Activated CD4-positive, alpha-beta T cell treated with anti-CD3 and anti-CD28 coated beads, Interleukin-2, amount 50 U/mL, for 48 hours (primary cell): ENCODE data around the gene TFDP1.

Experiments
- DNase-seq, 2 experiments: peaks; one replicate each; pipeline ENCODE4 v3.0.0-alpha.2; 2020

The TFDP1 gene

DNA sequence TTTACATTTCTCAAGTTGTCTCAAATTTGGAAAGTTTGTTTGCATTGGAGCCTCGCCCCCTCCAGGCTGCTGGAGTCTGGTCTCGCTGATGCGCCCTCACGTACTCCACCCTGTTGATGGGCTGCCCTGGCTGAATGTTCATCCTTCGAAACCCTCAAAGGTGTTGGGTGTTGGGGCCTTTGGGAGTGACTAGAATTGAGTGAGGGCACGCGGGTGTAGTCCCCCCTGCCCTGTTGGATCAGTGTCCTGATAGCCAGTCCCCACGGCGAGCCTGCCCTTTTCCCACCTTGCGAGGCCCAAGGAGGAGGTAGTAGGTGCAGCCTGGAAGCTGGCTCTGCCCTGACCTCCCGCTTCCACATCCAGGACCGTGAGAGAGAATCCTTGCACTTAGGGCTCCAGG, 14.8 kb downstream of the TFDP1 start:
- no peak for DNase-seq

DNA sequence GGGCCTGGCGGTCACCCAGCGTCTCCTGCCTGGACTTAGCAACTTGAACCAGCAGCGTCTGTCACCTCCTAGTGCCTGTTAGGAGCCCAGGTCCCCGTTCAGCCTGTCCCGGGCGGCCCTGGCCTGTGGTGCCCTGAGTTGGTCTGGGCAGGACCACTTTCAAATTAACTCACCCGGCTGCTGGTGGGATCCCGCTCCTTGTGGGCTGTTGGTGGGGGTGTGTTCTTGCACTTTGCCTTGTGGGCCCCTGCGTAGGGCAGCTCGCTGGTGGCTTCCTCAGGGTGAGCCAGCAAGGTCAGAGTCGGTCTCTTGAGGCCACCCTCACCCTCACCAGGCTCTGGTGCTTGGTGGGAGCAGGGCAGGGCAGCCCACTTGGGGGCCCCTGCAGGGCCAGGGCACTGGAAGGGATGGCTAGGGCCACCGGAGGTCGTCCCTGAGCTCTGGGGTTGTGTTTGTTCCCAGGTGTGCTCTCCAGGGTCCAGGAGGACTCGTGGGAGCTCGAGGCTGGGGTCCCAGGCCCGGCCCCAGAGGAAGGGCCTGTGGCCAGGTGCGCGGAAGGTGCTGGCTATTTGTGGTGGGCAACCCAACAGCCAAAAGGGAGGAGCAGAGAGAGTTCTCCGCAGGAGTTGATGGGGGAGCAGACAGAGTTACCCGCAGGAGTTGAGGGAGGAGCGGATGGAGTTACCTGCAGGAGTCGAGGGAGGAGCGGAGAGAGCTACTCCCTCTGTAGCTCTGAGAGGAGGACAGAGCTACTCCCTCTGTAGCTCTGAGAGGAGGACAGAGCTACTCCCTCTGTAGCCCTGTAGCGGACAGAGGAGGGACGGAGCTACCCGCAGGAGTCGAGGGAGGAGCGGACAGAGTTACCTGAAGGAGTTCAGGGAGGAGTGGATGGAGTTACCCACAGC, 16.9 kb downstream of the TFDP1 start:
- DNase-seq: no peak

DNA sequence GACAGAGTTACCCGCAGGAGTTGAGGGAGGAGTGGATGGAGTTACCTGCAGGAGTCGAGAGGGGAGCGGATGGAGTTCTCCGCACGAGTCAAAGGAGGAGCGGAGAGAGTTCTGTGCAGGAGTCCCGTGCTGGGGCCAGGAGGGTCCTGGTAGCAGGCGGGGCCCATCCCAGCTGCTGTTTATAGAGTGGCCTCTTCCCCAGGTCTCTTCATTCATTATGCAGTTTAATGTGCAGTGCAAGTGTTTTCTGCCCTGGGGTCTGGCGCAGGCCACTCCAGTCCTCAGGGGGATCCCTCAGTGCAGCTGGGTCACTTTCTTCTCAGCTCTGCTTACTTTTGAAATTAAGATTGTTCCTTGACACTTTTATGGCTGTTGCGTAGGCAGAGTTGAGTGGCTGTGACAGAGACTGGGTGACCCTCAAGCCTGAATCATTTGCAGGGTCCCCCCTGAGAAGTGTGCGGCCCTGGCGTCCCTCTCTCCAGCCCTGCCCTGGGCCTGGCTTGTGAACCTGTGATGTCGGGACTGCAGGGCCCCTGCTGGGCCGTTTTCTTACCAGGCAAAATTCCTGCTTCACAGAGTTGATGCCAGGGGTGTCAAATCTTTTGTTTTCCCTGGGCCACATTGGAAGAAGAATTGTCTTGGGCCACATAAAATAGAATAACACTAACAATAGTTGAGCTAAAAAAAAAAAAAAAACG, 17.9 kb downstream of the TFDP1 start:
- DNase-seq: no peak

DNA sequence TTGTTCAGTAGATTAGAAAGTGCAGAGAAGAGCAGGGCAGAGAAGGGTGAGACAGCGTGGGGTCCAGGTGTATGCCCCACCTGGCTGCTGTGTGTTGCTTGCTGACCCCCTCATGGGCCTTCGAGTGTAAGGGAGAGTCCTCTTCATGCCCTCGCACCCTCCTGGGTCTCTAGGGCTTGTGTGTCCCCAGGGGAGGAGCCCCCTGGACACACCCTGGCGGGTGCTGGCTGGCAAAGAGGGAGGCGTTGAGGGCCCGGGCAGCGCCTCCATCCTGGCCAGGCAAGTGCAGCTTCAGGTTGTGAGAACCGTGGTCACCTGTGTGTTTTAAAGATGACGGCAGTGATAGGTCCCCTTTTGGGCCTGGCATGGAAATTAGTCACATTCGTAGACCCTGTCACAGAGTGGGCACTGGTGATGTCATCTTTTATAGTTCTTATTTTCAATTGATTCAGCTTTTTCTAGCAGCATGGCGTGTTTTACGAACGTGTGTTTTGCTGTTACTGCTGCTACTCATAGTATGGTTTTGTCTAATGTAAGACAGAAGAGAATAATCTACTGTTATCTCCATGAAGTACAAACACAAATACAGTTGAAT, 18.7 kb downstream of the TFDP1 start:
- no peak for DNase-seq

DNA sequence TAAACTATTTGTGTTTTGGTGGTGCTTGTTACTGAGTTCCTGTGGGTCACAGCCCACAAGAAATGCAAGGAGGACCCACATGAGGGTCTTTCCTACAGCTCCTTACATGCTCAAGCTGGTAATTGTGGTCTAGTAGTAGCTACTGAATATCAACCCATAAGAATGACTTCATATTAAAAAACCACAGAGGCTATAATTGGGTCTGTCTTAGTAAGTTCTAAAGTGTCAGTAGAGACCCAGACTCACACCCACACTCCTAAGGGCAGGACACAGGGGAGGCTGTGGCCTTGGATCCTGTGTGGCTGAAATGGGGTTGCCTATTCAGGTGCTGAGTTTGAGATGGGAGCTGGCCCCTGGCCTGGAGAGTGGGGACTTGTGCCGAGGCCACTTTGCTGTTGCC, 19.6 kb downstream of the TFDP1 start:
- no peak for DNase-seq

DNA sequence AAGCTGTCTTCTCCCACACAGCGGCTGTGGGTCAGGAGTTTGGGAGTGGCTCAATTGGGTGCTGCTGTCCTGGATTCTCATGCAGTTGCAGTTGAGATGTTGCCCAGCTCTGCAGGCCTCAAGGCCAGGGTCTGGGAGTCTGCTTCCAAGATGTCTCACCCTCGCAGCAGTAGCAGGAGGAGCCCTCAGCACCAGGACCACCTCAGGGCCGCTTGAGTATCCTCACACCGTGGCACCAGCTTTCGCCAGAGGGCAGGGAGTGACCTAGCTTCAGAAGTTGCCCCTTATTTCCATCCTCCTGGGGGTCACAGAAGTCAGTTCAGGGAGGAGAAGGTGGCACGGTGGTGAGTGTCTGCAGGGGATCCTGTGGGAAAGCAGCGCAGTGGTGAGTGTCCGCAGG, 20.9 kb downstream of the TFDP1 start:
- no peak for DNase-seq

DNA sequence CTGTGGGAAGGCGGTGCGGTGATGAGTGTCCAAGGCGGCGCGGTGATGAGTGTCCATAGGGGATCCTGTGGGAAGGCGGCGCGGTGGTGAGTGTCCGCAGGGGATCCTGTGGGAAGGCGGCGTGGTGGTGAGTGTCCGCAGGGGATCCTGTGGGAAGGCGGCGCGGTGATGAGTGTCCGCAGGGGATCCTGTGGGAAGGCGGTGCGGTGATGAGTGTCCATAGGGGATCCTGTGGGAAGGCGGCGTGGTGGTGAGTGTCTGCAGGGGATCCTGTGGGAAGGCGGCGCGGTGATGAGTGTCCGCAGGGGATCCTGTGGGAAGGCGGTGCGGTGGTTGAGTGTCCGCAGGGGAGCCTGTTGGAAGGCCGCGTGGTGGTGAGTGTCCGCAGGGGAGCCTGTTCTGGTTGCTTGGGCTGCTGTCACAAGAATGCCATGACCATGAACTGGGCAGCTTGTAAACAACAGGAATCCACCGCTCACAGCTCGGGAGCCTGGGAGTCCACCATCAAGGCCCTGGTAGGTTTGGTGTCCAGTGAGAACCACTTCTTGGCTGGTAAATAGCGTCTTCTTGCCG, 21.4 kb downstream of the TFDP1 start:
- no peak for DNase-seq

DNA sequence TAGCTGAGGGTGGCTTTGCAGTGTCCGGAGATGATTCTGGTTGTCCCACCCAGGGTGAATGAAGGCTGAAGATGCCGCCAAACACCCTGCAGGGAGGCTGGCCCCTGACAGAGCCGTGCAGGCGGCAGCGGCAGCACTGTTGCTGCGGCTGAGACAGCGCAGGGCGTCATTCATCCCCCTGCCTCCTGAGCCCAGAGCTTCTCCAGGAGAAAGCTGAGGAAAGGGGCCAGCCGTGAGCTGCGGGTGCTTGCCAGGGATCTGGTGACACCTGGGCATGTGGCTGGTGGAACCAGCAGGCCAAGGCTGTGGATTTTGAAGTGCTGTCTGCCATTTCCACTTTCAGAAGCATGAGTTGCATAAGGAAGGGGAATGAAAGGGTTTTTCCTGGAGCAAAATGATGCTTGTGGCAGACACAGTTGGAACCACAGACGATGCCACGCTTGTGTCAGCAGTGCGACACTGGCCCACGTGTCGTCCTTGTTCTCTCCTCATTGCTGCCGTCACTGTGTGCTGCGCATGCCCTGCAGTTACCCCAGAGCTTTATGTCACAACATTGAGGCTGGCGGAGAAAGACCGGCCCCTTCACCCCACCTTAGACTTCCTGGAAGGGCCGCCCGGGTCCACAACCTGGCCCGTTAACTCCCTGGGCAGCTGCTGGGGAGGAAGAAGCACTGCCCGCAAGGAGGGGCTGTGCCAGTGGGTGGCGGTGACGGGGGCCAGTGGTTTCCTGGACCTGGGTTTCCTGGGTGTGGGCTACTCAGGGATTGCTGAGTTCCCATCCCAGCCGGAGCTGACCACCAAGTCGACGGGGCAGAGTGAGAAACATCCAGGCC, 22.7 kb downstream of the TFDP1 start:
- DNase-seq: no peak

DNA sequence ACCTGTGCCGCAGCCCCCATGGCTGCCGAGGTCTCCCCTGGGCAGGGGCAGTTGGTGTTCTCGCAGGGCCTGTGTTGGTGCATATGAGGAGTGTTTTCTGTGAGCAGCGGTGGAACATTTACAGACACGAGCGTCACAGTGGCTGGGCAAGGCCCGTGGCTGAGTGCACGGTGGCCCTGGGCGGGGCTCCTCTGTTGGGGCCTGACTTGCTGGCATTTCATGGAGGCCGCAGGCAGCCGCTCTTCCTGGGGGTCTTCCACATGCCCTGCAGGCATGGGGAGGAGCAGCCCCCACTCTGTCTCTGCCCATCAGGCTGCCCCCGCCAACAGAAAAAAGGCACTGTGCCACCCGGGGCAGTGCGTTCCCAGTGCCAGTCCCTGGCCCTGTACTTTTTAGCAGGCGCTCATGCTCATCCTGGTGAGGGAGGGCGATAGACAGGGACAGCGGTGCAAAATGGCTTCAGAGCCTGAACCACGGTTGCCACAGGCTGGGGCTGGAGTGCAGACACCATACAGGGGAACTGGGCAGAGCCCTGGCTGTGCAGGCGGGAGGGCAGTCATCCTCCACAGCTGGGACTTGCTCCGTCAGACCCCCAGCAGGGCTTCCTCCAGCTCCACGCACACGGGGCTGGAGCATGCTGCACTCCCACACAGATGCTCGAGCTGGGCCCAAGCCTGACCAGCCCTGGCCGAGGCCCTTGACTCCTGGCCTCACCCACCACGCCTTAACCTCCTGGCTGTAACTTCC, 23.5 kb downstream of the TFDP1 start:
- no peak for DNase-seq

DNA sequence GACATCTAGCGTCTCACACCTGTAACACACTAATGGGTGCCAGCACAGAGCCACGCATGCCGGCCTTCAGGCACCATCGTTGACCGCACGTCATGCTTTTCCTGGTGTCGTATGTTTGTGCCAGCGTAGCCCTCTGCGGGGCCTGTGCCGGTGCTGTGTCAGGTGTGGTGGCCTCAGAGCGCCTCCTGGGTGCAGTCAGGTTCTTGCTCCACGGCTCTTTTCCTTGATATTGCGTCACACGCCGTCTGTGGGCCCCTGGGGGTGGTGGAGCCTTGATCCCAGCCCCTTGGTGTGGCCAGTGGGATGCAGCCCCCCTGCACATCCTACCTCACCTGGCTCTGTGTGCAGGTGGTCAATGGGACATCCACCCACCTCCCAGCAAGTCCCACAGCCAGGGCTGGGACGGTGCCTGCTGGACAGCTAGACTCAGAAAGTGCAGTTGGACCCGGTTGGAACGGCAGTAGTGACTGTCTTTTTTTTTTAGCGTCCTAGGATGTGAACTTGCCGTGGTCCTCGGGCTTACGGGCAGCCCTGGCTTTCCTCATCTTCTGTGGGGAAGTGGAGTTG, 24.5 kb downstream of the TFDP1 start:
- DNase-seq: no peak

DNA sequence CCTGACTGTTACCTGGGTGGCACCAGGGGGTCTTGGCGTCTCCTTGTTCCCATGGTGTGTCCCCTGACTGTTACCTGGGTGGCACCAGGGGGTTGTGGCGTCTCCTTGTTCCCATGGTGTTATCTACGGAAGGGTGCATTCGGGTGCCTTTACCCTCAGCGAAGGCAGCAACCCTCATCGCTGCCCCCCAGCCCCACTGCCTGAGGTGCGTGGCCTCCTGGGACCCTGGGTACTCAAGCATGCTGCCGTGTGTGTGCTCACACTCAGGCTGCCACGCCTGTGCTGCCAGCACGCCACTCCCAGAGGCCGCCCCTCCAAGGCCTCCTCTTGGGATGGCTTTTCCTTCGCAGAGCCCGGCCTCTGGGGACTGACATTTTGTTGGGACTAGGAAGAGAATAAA, 25.1 kb downstream of the TFDP1 start:
- DNase-seq: no peak

DNA sequence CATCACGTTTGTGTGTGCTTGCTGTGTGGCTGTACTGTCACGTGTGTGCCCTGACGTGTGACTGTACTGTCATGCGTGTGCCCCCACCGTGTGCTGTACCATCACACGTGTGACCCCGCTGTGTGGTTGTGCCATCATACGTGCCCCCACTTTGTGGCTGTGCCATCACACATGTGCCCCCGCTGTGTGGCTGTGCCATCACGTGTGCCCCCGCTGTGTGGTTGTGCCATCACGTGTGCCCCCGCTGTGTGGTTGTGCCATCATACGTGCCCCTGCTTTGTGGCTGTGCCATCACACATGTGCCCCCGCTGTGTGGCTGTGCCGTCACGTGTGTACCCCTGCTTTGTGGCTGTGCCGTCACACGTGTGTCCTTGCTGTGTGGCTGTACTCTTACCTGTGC, 25.7 kb downstream of the TFDP1 start:
- no peak for DNase-seq

DNA sequence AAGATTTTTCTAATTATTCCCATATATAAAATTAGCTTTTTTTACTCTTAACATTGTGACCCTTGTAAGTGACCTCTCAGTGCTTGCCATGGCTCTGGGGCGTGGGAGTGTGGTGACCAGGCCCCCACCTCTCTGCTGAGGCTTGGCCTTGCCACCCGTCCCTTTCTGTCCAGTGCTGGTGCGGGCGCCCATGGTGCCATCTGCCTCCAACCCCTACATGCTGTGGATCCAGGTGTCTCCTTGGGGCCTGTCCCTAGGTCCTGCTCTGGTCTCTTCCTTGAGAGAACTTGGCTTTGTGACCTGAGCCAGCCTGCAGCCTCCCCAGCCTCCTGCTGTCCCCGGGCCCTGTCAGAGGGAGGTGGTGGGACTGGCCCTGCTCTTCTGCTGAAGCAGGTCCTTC, 27.4 kb downstream of the TFDP1 start:
- no peak for DNase-seq

DNA sequence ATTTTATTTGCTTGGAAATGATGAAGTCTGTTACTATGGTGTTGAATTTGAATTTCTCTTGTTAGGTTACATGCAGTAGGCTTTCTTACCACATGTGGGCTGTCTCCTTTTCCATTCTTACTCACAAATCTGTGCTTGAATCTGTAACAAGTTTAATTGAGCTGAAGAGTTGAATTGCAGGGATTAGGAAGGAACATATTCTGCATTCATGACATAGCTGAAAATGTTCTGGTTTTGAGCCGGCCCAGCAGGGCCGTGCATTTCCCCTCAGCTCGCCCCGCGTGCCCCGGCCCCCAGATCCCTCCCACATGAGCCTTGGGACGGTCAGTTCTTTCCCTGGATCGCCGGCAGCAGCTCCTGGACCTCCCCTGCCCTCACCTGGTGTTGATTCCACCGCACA, 28.1 kb downstream of the TFDP1 start:
- DNase-seq: no peak

DNA sequence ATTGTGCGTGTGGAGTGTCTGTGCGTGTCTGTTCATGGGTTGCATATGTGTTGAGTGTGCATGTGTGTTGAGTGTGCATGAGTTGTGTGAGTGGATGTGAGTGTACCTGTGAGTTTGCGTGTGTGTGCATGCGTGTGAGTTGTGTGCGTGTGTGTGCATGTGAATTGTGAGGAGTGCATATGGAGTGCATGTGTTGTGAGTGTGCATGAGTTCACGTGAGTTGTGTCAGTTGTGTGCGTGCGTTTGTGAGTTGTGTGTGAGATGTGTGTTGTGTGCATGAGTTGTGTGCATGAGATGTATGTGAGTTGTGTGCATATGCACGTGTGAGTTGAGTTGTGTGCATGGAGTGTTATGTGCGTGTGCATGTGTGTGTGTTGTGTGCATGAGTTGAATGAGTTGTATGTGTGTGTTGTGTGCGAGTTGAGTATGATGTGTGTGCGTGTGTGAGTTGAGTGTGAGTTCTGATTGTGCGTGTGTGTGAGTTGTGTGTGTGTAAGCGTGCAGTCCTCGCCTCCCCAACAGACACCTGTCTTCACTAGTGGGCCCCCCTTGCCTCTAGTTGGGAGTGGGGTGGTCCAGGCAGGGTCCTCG, 29.3 kb downstream of the TFDP1 start:
- no peak for DNase-seq

DNA sequence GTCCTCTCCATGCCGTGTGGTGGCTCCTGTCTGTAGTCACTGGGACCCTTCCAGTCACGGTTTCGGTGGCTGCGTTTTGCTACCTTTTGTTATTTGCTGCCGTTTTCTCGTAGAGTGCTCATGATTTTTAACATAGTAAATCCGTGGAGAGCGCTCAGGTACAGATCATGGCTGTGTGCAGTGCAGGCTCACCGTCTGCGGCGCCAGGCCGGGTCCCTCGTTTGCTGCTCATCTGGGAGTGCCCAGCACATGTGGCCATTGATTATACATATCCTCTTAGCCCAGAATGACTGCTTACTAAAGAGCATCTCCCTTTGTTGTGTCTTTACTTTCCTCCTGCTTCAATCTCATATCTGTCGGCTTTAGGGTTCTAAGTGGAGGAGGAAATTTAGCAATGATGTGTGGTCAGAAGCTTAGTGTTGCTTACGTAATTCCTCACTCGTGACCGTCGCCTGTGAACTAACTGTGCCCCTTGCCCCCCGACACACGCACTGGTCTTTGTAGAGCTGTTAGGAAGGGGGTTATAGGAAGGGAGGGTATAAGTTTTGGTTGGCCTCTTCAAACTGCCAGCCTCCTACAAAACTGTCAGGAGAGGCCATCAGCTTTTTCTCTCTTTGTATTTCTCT, 31.8 kb downstream of the TFDP1 start:
- no peak for DNase-seq

DNA sequence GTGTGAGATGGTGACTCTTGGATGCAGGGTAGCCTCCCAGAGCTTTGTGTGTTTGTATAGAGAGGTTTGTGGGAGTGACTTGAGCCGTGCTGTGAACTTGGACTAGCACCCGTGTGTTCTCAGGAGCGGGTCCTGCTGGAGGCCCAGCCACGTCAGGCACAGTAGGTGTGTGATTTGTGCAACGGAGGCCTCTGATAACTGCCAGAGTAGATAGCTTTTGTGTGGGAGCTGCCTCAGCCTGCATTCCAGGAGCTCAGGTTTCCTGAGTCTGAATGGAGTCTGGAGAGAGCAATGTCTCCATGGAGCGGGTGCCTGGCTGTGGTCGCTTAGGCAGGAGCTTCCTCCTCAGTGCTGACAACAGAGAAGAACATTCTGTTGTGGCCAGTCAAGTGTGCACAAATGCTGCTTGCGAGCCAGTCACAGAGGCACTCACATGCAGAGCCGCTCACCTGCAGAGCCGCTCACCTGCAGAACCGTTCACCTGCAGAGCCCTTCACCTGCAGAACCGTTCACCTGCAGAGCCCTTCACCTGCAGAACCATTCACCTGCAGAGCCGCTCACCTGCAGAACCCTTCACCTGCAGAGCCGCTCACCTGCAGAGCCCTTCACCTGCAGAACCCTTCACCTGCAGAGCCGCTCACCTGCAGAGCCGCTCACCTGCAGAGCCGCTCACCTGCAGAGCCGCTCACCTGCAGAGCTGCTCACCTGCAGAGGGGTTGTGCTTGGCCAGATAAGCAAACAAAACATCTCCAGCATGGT, 32.6 kb downstream of the TFDP1 start:
- DNase-seq: no peak

DNA sequence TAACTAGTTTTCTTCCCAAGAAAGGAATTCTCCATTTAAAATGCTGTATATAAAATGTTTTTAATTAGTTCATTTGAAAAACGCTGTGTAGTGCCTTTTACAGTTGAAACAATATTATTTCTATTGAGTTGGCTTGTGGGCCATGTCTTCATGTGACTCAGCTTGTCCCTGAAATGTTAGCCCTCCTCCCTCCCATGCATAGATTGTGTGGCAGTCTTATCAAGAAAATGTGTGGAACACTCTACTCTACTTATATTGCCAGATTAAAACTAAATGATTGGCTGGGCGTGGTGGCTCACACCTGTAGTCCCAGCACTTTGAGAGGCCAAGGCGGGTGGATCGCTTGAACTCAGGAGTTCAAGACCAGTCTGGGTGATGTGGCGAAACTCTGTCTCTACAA, 33.4 kb downstream of the TFDP1 start:
- DNase-seq: no peak

DNA sequence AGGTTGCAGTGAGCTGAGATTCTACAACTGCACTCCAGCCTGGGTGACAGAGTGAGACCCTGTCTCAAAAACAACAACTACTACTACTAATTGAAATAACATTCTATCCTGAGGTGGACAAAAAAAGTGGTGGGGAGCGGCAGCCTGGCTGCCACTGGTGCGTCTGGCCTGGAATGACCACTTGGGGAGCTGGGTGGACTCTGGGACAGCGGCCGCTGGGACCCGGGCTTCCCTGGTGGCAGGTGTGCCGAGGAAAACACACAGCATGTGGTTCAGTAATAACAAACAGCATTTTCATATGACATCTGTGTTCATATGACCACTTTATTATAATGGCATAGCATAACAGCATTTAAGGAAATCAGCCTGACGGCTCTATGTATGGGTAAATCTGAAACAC, 33.9 kb downstream of the TFDP1 start:
- no peak for DNase-seq
